ENCODE measurements around the gene ZFPM1. TPM values are rescaled to one million over a fixed set of nuclear protein-coding genes. Genes with fewer than 3 reads are reported as not detected.

Gene ZFPM1
- total and polyA plus RNA-seq, 2 experiments from 2014 or later = 0.53 to 2.2 TPM

- no peaks in the 10 kb centered on the region for H3K9me2 ChIP-seq (ENCODE audit: insufficient read depth)
- H3K36me3 ChIP-seq (ENCODE audit: insufficient read depth) = no peaks in the 10 kb centered on the region
- Mint-ChIP-seq H3K36me3 (ENCODE audit: low read depth) (no peaks in the 10 kb centered on the region), H3K27me3 (ENCODE audit: insufficient read depth, low read depth, poor library complexity) (peaks cover 14% of the 10 kb centered on the region), H3K4me1 (no peaks in the 10 kb centered on the region), H3K9me3 (no peaks in the 10 kb centered on the region), H3K4me3 (no peak overlapping the region), H3K27ac (no peak overlapping the region)
- no peaks in the 10 kb centered on the region for H3K79me2 ChIP-seq (replicated peaks; ENCODE audit: insufficient read depth)
- H3K4me3 ChIP-seq = no peak overlapping the region
- H3K27ac ChIP-seq (ENCODE audit: low read depth) = no peak overlapping the region
- H3K27me3 ChIP-seq (ENCODE audit: insufficient read depth) = no peaks in the 10 kb centered on the region
- ATAC-seq = no peak
- no peaks in the 10 kb centered on the region for H3F3A ChIP-seq (replicated peaks; ENCODE audit: low read depth)
- no peaks in the 10 kb centered on the region for H4K20me1 ChIP-seq (replicated peaks; ENCODE audit: insufficient read depth)
- H2AFZ ChIP-seq = no peak overlapping the region
- no peaks in the 10 kb centered on the region for H3K4me1 ChIP-seq (ENCODE audit: insufficient read depth)
- no peak for TF ChIP-seq CREB1 (CRISPR knock-in tag; IDR thresholded peaks at IDR 0.05; ENCODE audit: low read depth)
- TF ChIP-seq STAT1 (IDR thresholded peaks at IDR 0.05; ENCODE audit: unreplicated experiment) = no peak
- no peak for TF ChIP-seq CTCF (conservative IDR thresholded peaks at IDR 0.05; ENCODE audit: low read depth in 2 of 2)
- no peak for TF ChIP-seq NANOG (IDR thresholded peaks at IDR 0.05; ENCODE audit: borderline replicate concordance)
- TF ChIP-seq EZH2phosphoT487 (IDR thresholded peaks at IDR 0.05; ENCODE audit: unreplicated experiment) = no peak
- TF ChIP-seq POLR2AphosphoS5 (IDR thresholded peaks at IDR 0.05; ENCODE audit: low read depth) = no peak
- TF ChIP-seq REST (IDR thresholded peaks at IDR 0.05; ENCODE audit: unreplicated experiment) = no peak
- TF ChIP-seq ZNF331 (CRISPR knock-in tag; IDR thresholded peaks at IDR 0.05; ENCODE audit: low read depth) = no peak
- no peak for TF ChIP-seq ZNF114 (CRISPR knock-in tag; IDR thresholded peaks at IDR 0.05)
- no peak for TF ChIP-seq ETS1 (IDR thresholded peaks at IDR 0.05)
- TF ChIP-seq JUNB (IDR thresholded peaks at IDR 0.05; ENCODE audit: unreplicated experiment) = no peak
- TF ChIP-seq EZH2 (IDR thresholded peaks at IDR 0.05; ENCODE audit: low read depth, unreplicated experiment) = no peak
- no peak for TF ChIP-seq ZNF462 (CRISPR knock-in tag; IDR thresholded peaks at IDR 0.05)
- DNase-seq (ENCODE audit: low spot score) = no peak
- H3K4me2 ChIP-seq = no peak overlapping the region
Measured at GRCh38 chr16:88435437-88436355, 17.4 kb upstream of the ZFPM1 start.

Data from GM23338 (cell line).